ENCODE measurements around the gene MVP. TPM values are rescaled to one million over a fixed set of nuclear protein-coding genes. Genes with fewer than 3 reads are reported as not detected.
"Not testable (repeated sequence)": the region's sequence is repeated elsewhere in the genome, so short reads cannot be mapped to it uniquely, and the experiment has no call there.

Gene MVP
- total and polyA plus RNA-seq, 2 donors = 49.0 to 165 TPM

DNA sequence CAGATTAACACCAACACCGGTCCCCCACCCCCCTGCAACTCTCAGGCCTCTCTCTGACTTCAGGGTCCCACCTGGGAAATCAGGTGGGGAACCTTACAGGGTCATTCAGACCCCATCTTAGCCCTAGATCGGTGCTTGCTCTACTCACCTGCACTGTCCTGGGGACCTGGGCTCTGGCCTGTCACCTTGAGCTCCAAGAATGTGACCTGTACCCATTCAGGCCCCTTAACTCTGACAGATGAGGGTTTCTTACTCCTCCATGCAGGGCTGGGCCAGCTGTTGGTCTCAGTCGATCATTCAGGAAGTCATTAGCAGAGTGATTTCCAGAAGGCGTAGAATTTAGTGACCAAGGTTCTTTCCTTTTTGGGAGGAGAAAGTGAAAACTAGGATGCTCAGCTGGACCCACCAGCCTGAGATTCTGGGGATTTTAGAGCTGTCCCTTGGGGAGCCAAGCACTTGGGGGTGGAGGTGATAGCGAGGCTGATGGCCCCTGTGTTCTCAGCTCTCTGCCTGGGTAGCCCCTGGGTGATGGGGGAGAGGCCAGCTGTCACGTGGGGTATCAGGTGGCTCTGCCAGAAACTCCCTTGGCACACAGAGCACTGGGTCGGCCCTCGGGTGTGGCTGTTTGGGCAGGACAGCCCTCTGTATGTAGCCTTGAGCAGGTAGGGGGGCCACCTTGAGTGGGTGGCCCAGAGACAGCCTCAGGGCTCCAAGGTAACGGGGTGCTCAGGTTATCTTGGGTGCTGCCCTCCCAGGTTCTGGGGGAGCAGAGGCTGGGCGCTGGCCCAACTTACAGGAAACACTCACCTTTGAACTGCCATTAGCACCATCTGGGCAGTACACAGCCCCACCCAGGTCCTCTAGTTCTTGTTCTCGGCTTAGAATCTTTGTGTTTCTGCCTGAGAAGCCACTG is 724 bp downstream of the MVP start:
- DNase-seq (ENCODE audit: low read depth in 6 of 9, low spot score in 9 of 9) = no peak
- Histone ChIP-seq H3K4me1 (ENCODE audit: control insufficient read depth in 2 of 2, insufficient read depth in 2 of 2, low read length in 2 of 2) (peaks cover 49 to 77% of the 10 kb centered on the region in 2 donors), H3K36me3 (ENCODE audit: control insufficient read depth in 2 of 2, insufficient read depth in 2 of 2, low read length in 1 of 2) (peaks cover 21 to 35% of the 10 kb centered on the region in 2 donors), H3K27me3 (ENCODE audit: control insufficient read depth in 2 of 2, insufficient read depth in 1 of 2, low read length in 1 of 2) (no peaks in the 10 kb centered on the region), H3K27ac (ENCODE audit: low read depth in 1 of 2, low read length in 1 of 2) (peak overlapping the region; percentile 73 to 84), H3K4me3 (ENCODE audit: low read length in 2 of 2) (peak overlapping the region; percentile 54 to 73), H3K9me3 (ENCODE audit: control insufficient read depth in 2 of 2, insufficient read depth in 1 of 2, low read length in 1 of 2) (peaks cover 0 to 6% of the 10 kb centered on the region in 2 donors)
- WGBS = 69% methylated on average over 11 of the region's 11 CpGs

DNA sequence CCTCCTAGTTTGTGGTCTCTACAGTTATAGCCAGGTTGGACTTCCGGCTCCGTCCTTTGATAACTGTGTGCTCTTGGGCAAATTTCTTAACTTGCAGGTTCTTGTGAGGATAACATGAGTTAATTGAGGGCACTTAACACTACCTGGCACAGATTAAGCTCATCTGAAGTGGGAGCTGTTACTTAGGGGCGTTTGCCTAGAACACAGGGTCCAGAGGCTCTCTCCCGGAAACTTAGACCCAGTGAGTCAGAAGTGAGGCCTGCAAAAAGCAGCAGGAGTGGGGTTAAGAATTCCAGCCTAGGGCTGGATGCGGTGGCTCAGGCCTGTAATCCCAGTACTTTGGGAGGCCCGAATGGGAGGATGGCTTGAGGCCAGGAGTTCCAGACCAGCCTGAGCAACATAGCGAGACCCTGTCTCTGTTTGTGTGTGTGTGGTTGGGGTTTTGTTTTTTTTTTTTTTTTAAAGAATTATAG is 1.4 kb downstream of the MVP start:
- 89% methylated on average over 7 of the region's 7 CpGs for WGBS
- H3K27ac ChIP-seq (ENCODE audit: low read depth in 1 of 2, low read length in 1 of 2) = peak overlapping the region; percentile 73 to 84
- H3K4me3 ChIP-seq (ENCODE audit: low read length in 2 of 2) = peak overlapping the region; percentile 54 to 73
- no peaks in the 10 kb centered on the region for H3K27me3 ChIP-seq (ENCODE audit: control insufficient read depth in 2 of 2, insufficient read depth in 1 of 2, low read length in 1 of 2)
- peaks cover 21 to 35% of the 10 kb centered on the region in 2 donors for H3K36me3 ChIP-seq (ENCODE audit: control insufficient read depth in 2 of 2, insufficient read depth in 2 of 2, low read length in 1 of 2)
- DNase-seq (ENCODE audit: low read depth in 6 of 9, low spot score in 9 of 9) = no peak
- H3K9me3 ChIP-seq (ENCODE audit: control insufficient read depth in 2 of 2, insufficient read depth in 1 of 2, low read length in 1 of 2) = no peaks in the 10 kb centered on the region
- H3K4me1 ChIP-seq (ENCODE audit: control insufficient read depth in 2 of 2, insufficient read depth in 2 of 2, low read length in 2 of 2) = peaks cover 54 to 84% of the 10 kb centered on the region in 2 donors

DNA sequence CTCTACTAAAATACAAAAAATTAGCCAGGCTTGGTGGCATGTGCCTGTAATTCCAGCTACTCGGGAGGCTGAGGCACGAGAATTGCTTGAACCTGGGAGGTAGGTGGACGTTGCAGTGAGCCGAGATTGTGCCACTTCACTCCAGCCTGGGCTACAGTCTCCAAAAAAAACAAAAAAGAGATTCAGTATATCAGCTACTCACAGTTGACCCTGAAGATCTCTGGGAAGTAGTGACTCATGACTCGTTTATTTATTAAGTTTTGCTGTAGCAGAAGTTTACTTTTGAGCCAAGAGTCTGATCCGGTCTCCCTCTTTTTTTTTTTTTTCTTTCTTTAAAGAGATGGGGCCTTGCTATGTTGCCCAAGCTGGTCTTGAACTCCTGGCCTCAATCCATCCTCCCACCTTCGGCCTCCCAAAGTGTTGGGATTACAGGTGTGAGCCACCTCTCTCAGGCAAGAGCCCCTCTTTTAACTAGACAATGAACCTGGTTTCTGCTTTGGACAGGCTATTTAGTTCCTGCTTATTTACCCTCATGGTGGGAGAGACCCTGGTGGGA is 4.4 kb downstream of the MVP start:
- H3K9me3 ChIP-seq (ENCODE audit: control insufficient read depth in 2 of 2, insufficient read depth in 1 of 2, low read length in 1 of 2) = no peaks in the 10 kb centered on the region
- no peak for DNase-seq (ENCODE audit: low read depth in 6 of 9, low spot score in 9 of 9)
- peaks cover 47 to 80% of the 10 kb centered on the region in 2 donors for H3K4me1 ChIP-seq (ENCODE audit: control insufficient read depth in 2 of 2, insufficient read depth in 2 of 2, low read length in 2 of 2)
- H3K27me3 ChIP-seq (ENCODE audit: control insufficient read depth in 2 of 2, insufficient read depth in 1 of 2, low read length in 1 of 2) = no peaks in the 10 kb centered on the region
- H3K27ac ChIP-seq (ENCODE audit: low read depth in 1 of 2, low read length in 1 of 2) = peak overlapping the region; percentile 25 to 58
- no peak overlapping the region for H3K4me3 ChIP-seq (ENCODE audit: low read length in 2 of 2)
- 93% methylated on average over 7 of the region's 7 CpGs for WGBS
- peaks cover 10 to 16% of the 10 kb centered on the region in 2 donors for H3K36me3 ChIP-seq (ENCODE audit: control insufficient read depth in 2 of 2, insufficient read depth in 2 of 2, low read length in 1 of 2)

DNA sequence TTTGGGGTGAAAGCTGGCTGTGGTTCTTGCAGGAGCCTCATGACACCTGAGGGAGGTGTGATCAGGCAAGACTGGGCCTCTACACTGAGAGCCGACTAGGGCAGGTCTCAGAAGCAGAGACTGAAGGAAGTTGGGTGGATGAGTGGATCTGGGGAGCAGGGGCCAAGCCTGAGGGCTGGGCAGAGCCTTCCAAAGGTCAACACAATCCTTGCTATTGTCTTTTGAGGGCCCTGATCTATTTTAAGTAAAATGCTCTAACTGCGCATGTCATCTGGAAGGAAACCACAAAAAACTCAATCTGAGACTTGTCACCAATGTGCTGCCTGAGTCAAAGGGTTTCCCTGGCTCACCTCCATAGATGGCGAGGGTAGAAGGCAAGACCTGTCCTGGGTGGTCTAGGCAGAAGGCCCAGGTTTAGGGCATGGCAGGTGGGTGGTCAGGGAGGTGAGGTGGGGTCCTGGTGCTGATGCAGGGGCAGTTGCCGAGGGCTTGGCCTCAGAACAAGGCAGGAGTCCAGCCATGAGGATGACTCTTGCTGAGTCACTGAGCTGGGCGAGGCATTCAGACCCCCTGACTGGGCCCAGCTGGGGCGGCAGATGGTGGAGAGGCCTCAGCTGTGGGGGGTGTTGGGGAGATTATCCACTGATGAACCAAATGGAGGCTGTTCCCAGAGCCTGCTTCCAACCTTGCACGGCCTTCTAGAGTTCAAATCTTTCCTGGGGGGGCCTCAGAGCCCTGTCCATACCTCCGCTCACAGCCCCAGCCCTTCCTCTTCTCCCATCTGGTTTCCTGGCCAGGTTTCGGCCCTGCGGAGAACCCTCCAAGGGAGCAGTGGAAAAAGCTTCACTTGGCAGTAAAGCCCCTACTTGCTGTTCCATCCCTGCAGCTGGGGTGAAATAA is 5.1 kb downstream of the MVP start:
- DNase-seq (ENCODE audit: low read depth in 6 of 9, low spot score in 9 of 9) = peak in 2 of 9 donors; percentile 45 to 79
- no peaks in the 10 kb centered on the region for H3K9me3 ChIP-seq (ENCODE audit: control insufficient read depth in 2 of 2, insufficient read depth in 1 of 2, low read length in 1 of 2)
- peak overlapping the region; percentile 52 to 58 for H3K27ac ChIP-seq (ENCODE audit: low read depth in 1 of 2, low read length in 1 of 2)
- no peak overlapping the region for H3K4me3 ChIP-seq (ENCODE audit: low read length in 2 of 2)
- no peaks in the 10 kb centered on the region for H3K27me3 ChIP-seq (ENCODE audit: control insufficient read depth in 2 of 2, insufficient read depth in 1 of 2, low read length in 1 of 2)
- 68% methylated on average over 10 of the region's 10 CpGs for WGBS
- H3K4me1 ChIP-seq (ENCODE audit: control insufficient read depth in 2 of 2, insufficient read depth in 2 of 2, low read length in 2 of 2) = peaks cover 43 to 73% of the 10 kb centered on the region in 2 donors
- peaks cover 10 to 15% of the 10 kb centered on the region in 2 donors for H3K36me3 ChIP-seq (ENCODE audit: control insufficient read depth in 2 of 2, insufficient read depth in 2 of 2, low read length in 1 of 2)

- peaks cover 37 to 64% of the 10 kb centered on the region in 2 donors for H3K4me1 ChIP-seq (ENCODE audit: control insufficient read depth in 2 of 2, insufficient read depth in 2 of 2, low read length in 2 of 2)
- H3K27me3 ChIP-seq (ENCODE audit: control insufficient read depth in 2 of 2, insufficient read depth in 1 of 2, low read length in 1 of 2) = no peaks in the 10 kb centered on the region
- H3K9me3 ChIP-seq (ENCODE audit: control insufficient read depth in 2 of 2, insufficient read depth in 1 of 2, low read length in 1 of 2) = no peaks in the 10 kb centered on the region
- H3K4me3 ChIP-seq (ENCODE audit: low read length in 2 of 2) = no peak overlapping the region
- H3K36me3 ChIP-seq (ENCODE audit: control insufficient read depth in 2 of 2, insufficient read depth in 2 of 2, low read length in 1 of 2) = peaks cover 13 to 16% of the 10 kb centered on the region in 2 donors
- H3K27ac ChIP-seq (ENCODE audit: low read depth in 1 of 2, low read length in 1 of 2) = peak overlapping the region in 1 of 2 donors; percentile 31
- 96% methylated on average over 5 of the region's 8 CpGs for WGBS
- no peak for DNase-seq (ENCODE audit: low read depth in 6 of 9, low spot score in 9 of 9)
These were observed 6.1 kb downstream of the MVP start for GRCh38 chr16:29826342-29826695.

GRCh38 chr16:29830774-29831173 is 10.5 kb downstream of the MVP start:
- no peaks in the 10 kb centered on the region for H3K27me3 ChIP-seq (ENCODE audit: control insufficient read depth in 2 of 2, insufficient read depth in 1 of 2, low read length in 1 of 2)
- H3K4me1 ChIP-seq (ENCODE audit: control insufficient read depth in 2 of 2, insufficient read depth in 2 of 2, low read length in 2 of 2) = peaks cover 18 to 33% of the 10 kb centered on the region in 2 donors
- WGBS = 99% methylated on average over 11 of the region's 11 CpGs
- DNase-seq (ENCODE audit: low read depth in 6 of 9, low spot score in 9 of 9) = no peak
- H3K27ac ChIP-seq (ENCODE audit: low read depth in 1 of 2, low read length in 1 of 2) = no peak overlapping the region
- H3K4me3 ChIP-seq (ENCODE audit: low read length in 2 of 2) = no peak overlapping the region
- peaks cover 0 to 8% of the 10 kb centered on the region in 2 donors for H3K9me3 ChIP-seq (ENCODE audit: control insufficient read depth in 2 of 2, insufficient read depth in 1 of 2, low read length in 1 of 2)
- H3K36me3 ChIP-seq (ENCODE audit: control insufficient read depth in 2 of 2, insufficient read depth in 2 of 2, low read length in 1 of 2) = peaks cover 18 to 32% of the 10 kb centered on the region in 2 donors

- Histone ChIP-seq H3K4me1 (ENCODE audit: control insufficient read depth in 2 of 2, insufficient read depth in 2 of 2, low read length in 2 of 2) (peaks cover 11 to 25% of the 10 kb centered on the region in 2 donors), H3K4me3 (ENCODE audit: low read length in 2 of 2) (no peak overlapping the region), H3K9me3 (ENCODE audit: control insufficient read depth in 2 of 2, insufficient read depth in 1 of 2, low read length in 1 of 2) (peaks cover 0 to 8% of the 10 kb centered on the region in 2 donors), H3K27ac (ENCODE audit: low read depth in 1 of 2, low read length in 1 of 2) (no peak overlapping the region), H3K27me3 (ENCODE audit: control insufficient read depth in 2 of 2, insufficient read depth in 1 of 2, low read length in 1 of 2) (no peaks in the 10 kb centered on the region), H3K36me3 (ENCODE audit: control insufficient read depth in 2 of 2, insufficient read depth in 2 of 2, low read length in 1 of 2) (peaks cover 19 to 34% of the 10 kb centered on the region in 2 donors)
- 94% methylated on average over 2 of the region's 2 CpGs for WGBS
- DNase-seq (ENCODE audit: low read depth in 6 of 9, low spot score in 9 of 9) = no peak
These were observed 11.2 kb downstream of the MVP start for GRCh38 chr16:29831490-29831889.

GRCh38 chr16:29833219-29833618 is 13.0 kb downstream of the MVP start:
- H3K27me3 ChIP-seq (ENCODE audit: control insufficient read depth in 2 of 2, insufficient read depth in 1 of 2, low read length in 1 of 2); H3K9me3 ChIP-seq (ENCODE audit: control insufficient read depth in 2 of 2, insufficient read depth in 1 of 2, low read length in 1 of 2); H3K27ac ChIP-seq (ENCODE audit: low read depth in 1 of 2, low read length in 1 of 2); H3K4me3 ChIP-seq (ENCODE audit: low read length in 2 of 2); DNase-seq (ENCODE audit: low read depth in 6 of 9, low spot score in 9 of 9); H3K4me1 ChIP-seq (ENCODE audit: control insufficient read depth in 2 of 2, insufficient read depth in 2 of 2, low read length in 2 of 2): not testable (repeated sequence)
- 99% methylated on average over 4 of the region's 4 CpGs for WGBS
- peaks cover 26 to 41% of the 10 kb centered on the region in 2 donors for H3K36me3 ChIP-seq (ENCODE audit: control insufficient read depth in 2 of 2, insufficient read depth in 2 of 2, low read length in 1 of 2)
